GM12878 (cell line): ENCODE data around the gene ARSI. TPM values are rescaled to one million over a fixed set of nuclear protein-coding genes. Genes with fewer than 3 reads are reported as not detected.

ENCODE experiments used
- ATAC-seq: fragments of 200-7000 bp; cut with Tn5 transposase; 3 replicates; pipeline ENCODE4 v1.9.1; 2020; ENCODE audit warnings: mild to moderate bottlenecking, moderate library complexity
- BruUV-seq: library from RNA; stranded (reverse); fragments of 400-500 nt; replicated peaks from 2 replicates; lab custom pipeline; 2021; lab: Mats Ljungman, UMichigan
- CTCF ChIA-PET: fragments of 300-600 bp; sonication (Branson Sonifier 250); formaldehyde crosslinking; extraction: SDS; loops from one replicate; lab custom pipeline; 2021; ENCODE audit warnings: inconsistent platforms; lab: Yijun Ruan, JAX
- POLR2A ChIA-PET: fragments of 350-600 bp; formaldehyde crosslinking; extraction: SDS; loops from one replicate; lab custom pipeline; 2021; ENCODE audit warnings: inconsistent platforms; lab: Charles Lee
- RAD21 ChIA-PET: fragments of 300-600 bp; sonication (Branson Sonifier 250); formaldehyde crosslinking; loops from one replicate; lab custom pipeline; 2023; ENCODE audit warnings: antibody characterized with exemption; ENCODE audit not compliant: unreplicated experiment; lab: Charles Lee
- SMC1A ChIA-PET: fragments of 300-600 bp; sonication (Branson Sonifier 250); formaldehyde crosslinking; loops from one replicate; lab custom pipeline; 2023; ENCODE audit not compliant: unreplicated experiment, uncharacterized antibody; lab: Charles Lee
- DNase-seq: peaks from one replicate; pipeline ENCODE4 v3.0.0-alpha.2; 2011; ENCODE audit warnings: low read depth, low spot score
- FAIRE-seq: peaks from 3 replicates; lab custom pipeline; 2011; peaks lifted over from hg19 to GRCh38; lab: Jason Lieb, UNC
- H2AFZ ChIP-seq: 2 replicates; pipeline ENCODE4 v1.6.0; 2011; ENCODE audit warnings: low read depth, low read length, control low read depth; ENCODE audit not compliant: control insufficient read depth
- H3K27ac ChIP-seq: 2 replicates; pipeline ENCODE4 v1.5.1; 2011; ENCODE audit warnings: control low read depth; ENCODE audit not compliant: control insufficient read depth, insufficient read depth
- H3K27me3 ChIP-seq, 2 experiments: replicated peaks in 1 of 2; 2 replicates each; pipeline versions ENCODE4 v1.6.0 to v1.6.1; 2011; ENCODE audit warnings: low read length in 1 of 2; ENCODE audit not compliant: control insufficient read depth in 2 of 2, insufficient read depth in 2 of 2
- H3K36me3 ChIP-seq, 2 experiments: 2 replicates each; pipeline ENCODE4 v1.5.1; 2011; ENCODE audit warnings: low read length in 1 of 2; ENCODE audit not compliant: control insufficient read depth in 2 of 2, insufficient read depth in 2 of 2
- H3K4me1 ChIP-seq: 2 replicates; pipeline ENCODE4 v1.6.1; 2011; ENCODE audit warnings: mild to moderate bottlenecking, low read length, moderate library complexity, mixed read lengths; ENCODE audit not compliant: control insufficient read depth, insufficient read depth
- H3K4me2 ChIP-seq: 2 replicates; pipeline ENCODE4 v1.6.0; 2011; ENCODE audit warnings: control low read depth; ENCODE audit not compliant: control insufficient read depth, insufficient read depth
- H3K4me3 ChIP-seq: fragments of 200-600 bp; sonication (generic); 2 replicates; pipeline ENCODE4 v1.5.1; 2016
- H3K79me2 ChIP-seq: 2 replicates; pipeline ENCODE4 v1.6.0; 2011; ENCODE audit warnings: low read length; ENCODE audit not compliant: control insufficient read depth, insufficient read depth
- H3K9ac ChIP-seq: 2 replicates; pipeline ENCODE4 v1.8.0; 2011; ENCODE audit warnings: low read length, control low read depth, mixed read lengths; ENCODE audit not compliant: control insufficient read depth, insufficient read depth
- H3K9me3 ChIP-seq: replicated peaks from 3 replicates; pipeline ENCODE4 v1.5.1; 2011; ENCODE audit warnings: mild to moderate bottlenecking, low read length; ENCODE audit not compliant: control insufficient read depth, insufficient read depth
- H4K20me1 ChIP-seq: 2 replicates; pipeline ENCODE4 v1.6.0; 2011; ENCODE audit not compliant: control insufficient read depth, insufficient read depth
- BRCA1 ChIP-seq: IDR thresholded peaks from 2 replicates; pipeline ENCODE4 v1.6.1; 2011; ENCODE audit warnings: low read depth, low read length, improper control_type of control experiment
- CBFB ChIP-seq: IDR thresholded peaks from 2 replicates; pipeline ENCODE4 v1.6.1; 2016; ENCODE audit warnings: antibody characterized with exemption, low read depth
- CREB1 ChIP-seq: IDR thresholded peaks from 2 replicates; pipeline ENCODE4 v1.6.1; 2012; ENCODE audit warnings: low read depth, mild to moderate bottlenecking, inconsistent platforms
- EED ChIP-seq: sonication (generic); IDR thresholded peaks from 2 replicates; pipeline ENCODE4 v1.6.1; 2016; ENCODE audit warnings: antibody characterized with exemption, low read depth
- EGR1 ChIP-seq, 2 experiments: IDR thresholded peaks; 1 replicate in 1 of 2; 2 replicates in 1 of 2; pipeline ENCODE4 v1.6.1; 2011 to 2012; ENCODE audit warnings: low read depth in 2 of 2, low read length in 2 of 2, borderline replicate concordance in 1 of 2, mild to moderate bottlenecking in 1 of 2, moderate library complexity in 1 of 2
- EP300 ChIP-seq, 2 experiments: fragments of 150-350 bp in 1 of 2; IDR thresholded peaks; 2 replicates each; pipeline ENCODE4 v1.6.1; 2011 to 2012; ENCODE audit warnings: low read depth in 2 of 2, low read length in 2 of 2, borderline replicate concordance in 1 of 2, improper control_type of control experiment in 1 of 2, inconsistent platforms in 1 of 2; ENCODE audit not compliant: control insufficient read depth in 1 of 2
- ESRRA ChIP-seq: IDR thresholded peaks from 2 replicates; pipeline ENCODE4 v1.6.1; 2012; ENCODE audit warnings: mild to moderate bottlenecking, low read length, improper control_type of control experiment
- MYB ChIP-seq: fragments of 150-350 bp; IDR thresholded peaks from 2 replicates; pipeline ENCODE4 v1.6.1; 2014; ENCODE audit warnings: mild to moderate bottlenecking, low read depth, low read length, borderline replicate concordance
- MYC ChIP-seq: IDR thresholded peaks from 2 replicates; pipeline ENCODE4 v1.6.1; 2011; ENCODE audit warnings: mild to moderate bottlenecking, low read length, moderate library complexity, inconsistent platforms; ENCODE audit not compliant: insufficient read depth, insufficient replicate concordance, insufficient read length, severe bottlenecking
- NBN ChIP-seq: fragments of 450-650 bp; IDR thresholded peaks from 2 replicates; pipeline ENCODE4 v1.6.1; 2016
- NFXL1 ChIP-seq: fragments of 450-650 bp; IDR thresholded peaks from 2 replicates; pipeline ENCODE4 v1.6.1; 2017; ENCODE audit warnings: antibody characterized with exemption, mild to moderate bottlenecking, borderline replicate concordance
- NR2F1 ChIP-seq: fragments of 450-650 bp; conservative IDR thresholded peaks from 2 replicates; pipeline ENCODE4 v1.6.1; 2017; ENCODE audit warnings: mild to moderate bottlenecking
- PAX8 ChIP-seq: fragments of 450-650 bp; IDR thresholded peaks from 2 replicates; pipeline ENCODE4 v1.6.1; 2017; ENCODE audit warnings: mild to moderate bottlenecking, moderate library complexity
- TAF1 ChIP-seq: IDR thresholded peaks from 2 replicates; pipeline ENCODE4 v1.6.1; 2011; ENCODE audit warnings: mild to moderate bottlenecking, low read depth, low read length, borderline replicate concordance
- TCF7 ChIP-seq: IDR thresholded peaks from 2 replicates; pipeline ENCODE4 v1.6.1; 2014; ENCODE audit warnings: antibody characterized with exemption, borderline replicate concordance
- ZBTB4 ChIP-seq: fragments of 450-650 bp; formaldehyde crosslinking; IDR thresholded peaks from 2 replicates; pipeline ENCODE4 v1.4.0; 2022; ENCODE audit warnings: mild to moderate bottlenecking, moderate library complexity
- ZZZ3 ChIP-seq: IDR thresholded peaks from 2 replicates; pipeline ENCODE4 v1.6.1; 2011; ENCODE audit warnings: low read depth; ENCODE audit not compliant: control insufficient read depth, insufficient read length
- WGBS: methylation state at CpG from one replicate; pipeline ENCODE4 v1.1.6; 2016; ENCODE audit warnings: low lambda C conversion rate; ENCODE audit not compliant: insufficient replicate concordance, insufficient coverage; ENCODE audit errors: missing lambda C conversion rate; 5-methylcytosine and 5-hydroxymethylcytosine counted together
- in situ Hi-C: fragments of 300-500 bp; cut with MboI; formaldehyde crosslinking; loops from 9 replicates; pipeline ENCODE4 v1.14.3; 2018; ENCODE audit warnings: mixed read lengths
- intact Hi-C: fragments of 100-400 bp; cut with micrococcal nuclease; formaldehyde crosslinking; loops from one replicate; pipeline ENCODE4 v1.14.2; 2022; ENCODE audit not compliant: unreplicated experiment
- polyA plus RNA-seq, 11 experiments: library from polyadenylated mRNA; depleted of rRNA in 4 of 11; unstranded in 6 of 11; stranded (reverse) in 5 of 11; fragments of >200 nt; fragmentation: Nextera tagmentation in 4 of 11; fragmentation: Illumina TruSeq in 1 of 11; extraction: Ambion mirVana in 4 of 11; extraction: Trizol in 1 of 11; gene quantifications; 1 replicate in 1 of 11; 2 replicates in 10 of 11; pipeline versions ENCODE4 v1.2.1 to v1.2.3, GENCODE V29; 2011 to 2016; ENCODE audit warnings: inconsistent platforms in 2 of 11, missing spikeins in 2 of 11, low read depth in 1 of 11
- total RNA-seq, 4 experiments: library from RNA; depleted of rRNA in 3 of 4; stranded (reverse); fragments of >200 nt in 3 of 4; fragmentation: Illumina TruSeq in 1 of 4; extraction: Trizol in 1 of 4; gene quantifications; 2 replicates each; pipeline versions ENCODE4 v1.2.1 to v1.2.3, GENCODE V29; 2013 to 2021

The ARSI gene
- total and polyA plus RNA-seq, 10 of the 15 experiments (the other 5 are each of a cell fraction or from before 2014, with no cell fraction given): not detected

DNA sequence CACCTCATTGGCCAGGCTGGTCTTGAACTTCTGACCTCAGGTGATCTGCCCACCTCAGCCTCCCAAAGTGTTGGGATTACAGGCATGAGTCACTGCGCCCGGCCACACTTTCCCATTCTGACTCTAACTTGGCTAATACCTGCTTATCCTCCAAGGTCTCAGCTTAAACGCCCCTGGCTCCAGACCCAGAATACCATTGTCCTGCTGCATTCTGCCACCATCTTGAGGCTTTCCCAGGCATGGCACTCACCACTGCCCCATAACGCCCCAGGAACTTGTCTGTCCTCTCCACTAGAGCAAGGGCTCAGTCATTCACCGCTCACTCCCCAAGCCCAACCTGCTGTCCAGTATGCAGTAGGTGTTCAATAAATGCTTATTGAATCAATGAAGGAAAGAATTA is 53.0 kb downstream of the ARSI start (continued):
- TF ChIP-seq ZBTB4 (CRISPR knock-in tag) (no peak), CREB1 (no peak), MYB (no peak), CBFB (no peak), NR2F1 (no peak)

- H3K4me3 ChIP-seq: no peak overlapping the region
- H2AFZ ChIP-seq: no peak overlapping the region
- in situ Hi-C loops: no loop called here
- ATAC-seq (no peak), FAIRE-seq (no peak), DNase-seq (no peak)
- ChIA-PET POLR2A (no interaction called here), CTCF (no interaction called here), RAD21 (no interaction called here), SMC1A (interaction anchor here (0.5 kb wide), 1 partner anchor 747 kb away, joined by 3 read pairs; no protein-coding TSS in a partner anchor)
- H3K4me1 ChIP-seq: no peaks in the 10 kb centered on the region
- no peaks in the 10 kb centered on the region for H3K79me2 ChIP-seq
- no peaks in the 10 kb centered on the region for H4K20me1 ChIP-seq
- H3K9me3 ChIP-seq: no peaks in the 10 kb centered on the region; the same call in 2 of the 3 replicates
- BruUV-seq: no TSS peak
- intact Hi-C loops: no loop called here
- no peak overlapping the region for H3K4me2 ChIP-seq
- 87% methylated on average over 3 of the region's 3 CpGs for WGBS
- no peaks in the 10 kb centered on the region for H3K36me3 ChIP-seq
- H3K27me3 ChIP-seq: peaks cover 2 to 4% of the 10 kb centered on the region in 2 experiments
- H3K27ac ChIP-seq: no peak overlapping the region
- no peak overlapping the region for H3K9ac ChIP-seq
- TF ChIP-seq NR2F1: no peak
- no peak for TF ChIP-seq ZZZ3
- no peak for TF ChIP-seq TAF1
- no peak for TF ChIP-seq ZBTB4 (CRISPR knock-in tag)
- no peak for TF ChIP-seq EP300 (IDR thresholded peaks at IDR 0.05; ENCODE audit: borderline replicate concordance in 1 of 2, control insufficient read depth in 1 of 2, low read depth in 2 of 2, low read length in 2 of 2)
- no peak for TF ChIP-seq PAX8
- TF ChIP-seq NFXL1: no peak
- TF ChIP-seq MYC: no peak
- no peak for TF ChIP-seq NBN
- TF ChIP-seq EED: no peak
- TF ChIP-seq BRCA1: no peak
- no peak for TF ChIP-seq TCF7
- TF ChIP-seq ESRRA: no peak
- no peak for TF ChIP-seq EGR1 (IDR thresholded peaks at IDR 0.05; ENCODE audit: borderline replicate concordance in 1 of 2, low read depth in 2 of 2, low read length in 2 of 2)
Measured at GRCh38 chr5:150248946-150249345, 53.8 kb downstream of the ARSI start.
